Sigmoid colon (tissue), 7 donors: Measurements from ENCODE around the gene WTIP. TPM values are rescaled to one million over a fixed set of nuclear protein-coding genes. Genes with fewer than 3 reads are reported as not detected.

ENCODE experiments used
- DNase-seq: peaks from one replicate; pipeline ENCODE4 v3.0.0-alpha.2; 2019
- H3K27ac ChIP-seq, 4 donors: fragments of 200-600 bp; sonication (generic); one replicate each; pipeline ENCODE4 v1.5.1; 2016 to 2019; ENCODE audit warnings: mild to moderate bottlenecking in 1 of 4
- H3K27me3 ChIP-seq, 3 donors: fragments of 200-600 bp; sonication (generic); one replicate each; pipeline ENCODE4 v1.5.1; 2019; ENCODE audit warnings: mild to moderate bottlenecking in 1 of 3
- H3K36me3 ChIP-seq, 4 donors: fragments of 200-600 bp; sonication (generic); one replicate each; pipeline ENCODE4 v1.5.1; 2016 to 2019
- H3K4me1 ChIP-seq, 4 donors: fragments of 200-600 bp; sonication (generic); one replicate each; pipeline ENCODE4 v1.5.1; 2017 to 2019
- H3K4me3 ChIP-seq, 4 donors: fragments of 200-600 bp; sonication (generic); one replicate each; pipeline ENCODE4 v1.5.1; 2017 to 2019; ENCODE audit warnings: mild to moderate bottlenecking in 2 of 4, moderate library complexity in 1 of 4
- H3K9me3 ChIP-seq, 4 donors: fragments of 200-600 bp in 3 of 4; sonication (generic) in 3 of 4; one replicate each; pipeline versions ENCODE4 v1.5.1 to v1.6.1; 2013 to 2019
- CTCF ChIP-seq, 4 experiments: fragments of 450-650 bp in 3 of 4; fragments of 200-600 bp in 1 of 4; IDR thresholded peaks; one replicate each; pipeline ENCODE4 v1.5.1; 2016 to 2019; ENCODE audit warnings: antibody characterized with exemption in 4 of 4, mild to moderate bottlenecking in 3 of 4, moderate library complexity in 2 of 4
- EP300 ChIP-seq, 4 donors: sonication (generic); formaldehyde crosslinking; IDR thresholded peaks; one replicate each; pipeline ENCODE4 v1.6.1; 2017; ENCODE audit warnings: antibody characterized with exemption in 4 of 4
- POLR2A ChIP-seq, 2 donors: fragments of 450-650 bp; IDR thresholded peaks; one replicate each; pipeline ENCODE4 v1.6.1; 2016; ENCODE audit warnings: antibody characterized with exemption in 2 of 2, mild to moderate bottlenecking in 2 of 2, moderate library complexity in 2 of 2
- POLR2AphosphoS5 ChIP-seq, 4 donors: sonication (generic); formaldehyde crosslinking; IDR thresholded peaks; one replicate each; pipeline ENCODE4 v1.6.1; 2017; ENCODE audit warnings: antibody characterized with exemption in 4 of 4
- WGBS, 2 donors: extraction: QIAGEN DNeasy Blood & Tissue Kit; methylation state at CpG; one replicate each; pipeline ENCODE4 v1.1.7; 2013; 5-methylcytosine and 5-hydroxymethylcytosine counted together
- intact Hi-C: fragments of 100-400 bp; cut with DNase I; formaldehyde crosslinking; loops from one replicate; pipeline ENCODE4 v1.15.1; 2023
- polyA plus RNA-seq, 3 donors: library from polyadenylated mRNA; stranded (reverse); fragments of 200-250 nt; gene quantifications; one replicate each; pipeline ENCODE4 v1.2.3, GENCODE V29; 2013
- total RNA-seq, 4 donors: library from RNA; depleted of rRNA; stranded (reverse); fragments of >200 nt; gene quantifications; one replicate each; pipeline ENCODE4 v1.1.0, GENCODE V29; 2016
- donor health status: healthy with polysubstance abuse.
- donor health status: Bipolar disorder and iron deficiency.
- donor health status: healthy.

WTIP gene
- total and polyA plus RNA-seq, 7 donors = 2.2 to 20.5 (median 3.3) TPM

GRCh38 chr19:34534206-34534605, 52.6 kb downstream of the WTIP start:
- no peak for DNase-seq
- H3K36me3 ChIP-seq = no peaks in the 10 kb centered on the region
- H3K9me3 ChIP-seq = no peaks in the 10 kb centered on the region
- H3K4me3 ChIP-seq = no peak overlapping the region
- no peaks in the 10 kb centered on the region for H3K27me3 ChIP-seq
- intact Hi-C loops = no loop called here
- TF ChIP-seq POLR2AphosphoS5 (IDR thresholded peaks at IDR 0.05) = no peak
- TF ChIP-seq POLR2A (IDR thresholded peaks at IDR 0.05) = no peak
- no peak for TF ChIP-seq CTCF (IDR thresholded peaks at IDR 0.05)
- no peak for TF ChIP-seq EP300 (IDR thresholded peaks at IDR 0.05)
- no peaks in the 10 kb centered on the region for H3K4me1 ChIP-seq
- H3K27ac ChIP-seq = no peak overlapping the region

GRCh38 chr19:34539396-34539795, 57.8 kb downstream of the WTIP start:
- 45 to 68% methylated on average over 2 of the region's 2 CpGs for WGBS, 2 donors
- TF ChIP-seq POLR2AphosphoS5 (IDR thresholded peaks at IDR 0.05) (no peak), POLR2A (IDR thresholded peaks at IDR 0.05) (no peak), EP300 (IDR thresholded peaks at IDR 0.05) (no peak), CTCF (IDR thresholded peaks at IDR 0.05) (no peak)
- no peaks in the 10 kb centered on the region for H3K4me1 ChIP-seq
- intact Hi-C loops = no loop called here
- no peak overlapping the region for H3K27ac ChIP-seq
- no peaks in the 10 kb centered on the region for H3K27me3 ChIP-seq
- no peak overlapping the region for H3K4me3 ChIP-seq
- no peaks in the 10 kb centered on the region for H3K36me3 ChIP-seq
- no peak for DNase-seq
- no peaks in the 10 kb centered on the region for H3K9me3 ChIP-seq

DNA sequence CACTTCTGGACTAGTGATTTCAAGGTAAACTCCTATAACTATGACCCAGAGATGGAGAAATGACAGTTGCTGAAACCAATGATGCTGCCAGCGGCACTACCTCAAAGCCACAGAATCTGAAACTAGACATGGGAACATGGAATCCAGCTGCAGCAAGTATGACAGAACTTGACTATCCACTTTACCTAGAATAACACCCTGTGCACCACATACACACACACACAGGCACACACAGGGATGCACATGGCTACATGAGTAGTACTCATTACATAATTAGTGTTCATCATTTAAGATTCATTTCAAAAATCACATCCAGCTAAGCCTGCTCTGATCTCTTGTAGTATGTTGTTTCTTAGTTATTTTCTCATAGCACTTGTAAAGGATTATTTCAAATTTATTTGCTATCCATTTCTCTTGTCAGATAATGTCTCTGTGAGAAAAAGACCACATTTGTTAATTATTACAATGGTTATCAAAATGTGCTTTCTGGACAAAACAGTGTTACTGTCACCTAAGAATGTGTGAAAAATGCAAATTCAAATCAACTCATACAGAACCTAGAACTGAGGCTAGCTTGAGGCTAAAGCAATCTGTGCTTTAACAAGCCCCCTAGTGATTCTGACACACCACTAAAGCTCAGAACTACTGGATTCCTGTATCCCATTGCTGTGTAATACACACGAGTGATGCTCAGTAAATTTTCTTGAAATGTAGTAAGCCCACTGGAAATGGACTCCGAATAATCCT, 59.4 kb downstream of the WTIP start:
- H3K36me3 ChIP-seq = no peaks in the 10 kb centered on the region
- DNase-seq = no peak
- WGBS, 2 donors = 77 to 82% methylated on average over 3 of the region's 3 CpGs
- intact Hi-C loops = no loop called here
- no peaks in the 10 kb centered on the region for H3K9me3 ChIP-seq
- H3K4me1 ChIP-seq = no peaks in the 10 kb centered on the region
- no peaks in the 10 kb centered on the region for H3K27me3 ChIP-seq
- H3K27ac ChIP-seq = no peak overlapping the region
- no peak for TF ChIP-seq POLR2A (IDR thresholded peaks at IDR 0.05)
- TF ChIP-seq CTCF (IDR thresholded peaks at IDR 0.05) = no peak
- no peak for TF ChIP-seq EP300 (IDR thresholded peaks at IDR 0.05)
- TF ChIP-seq POLR2AphosphoS5 (IDR thresholded peaks at IDR 0.05) = no peak
- H3K4me3 ChIP-seq = no peak overlapping the region

GRCh38 chr19:34549833-34550232, 68.3 kb downstream of the WTIP start:
- WGBS, 2 donors = 69 to 80% methylated on average over 2 of the region's 2 CpGs
- H3K27me3 ChIP-seq = peaks cover 0 to 2% (median 0%) of the 10 kb centered on the region in 3 donors
- no peak for TF ChIP-seq CTCF (IDR thresholded peaks at IDR 0.05)
- TF ChIP-seq POLR2A (IDR thresholded peaks at IDR 0.05) = no peak
- TF ChIP-seq EP300 (IDR thresholded peaks at IDR 0.05) = no peak
- no peak for TF ChIP-seq POLR2AphosphoS5 (IDR thresholded peaks at IDR 0.05)
- no peak overlapping the region for H3K27ac ChIP-seq
- no peak for DNase-seq
- no peak overlapping the region for H3K4me3 ChIP-seq
- intact Hi-C loops = no loop called here
- H3K36me3 ChIP-seq = no peaks in the 10 kb centered on the region
- H3K9me3 ChIP-seq = peaks cover 0 to 9% (median 3%) of the 10 kb centered on the region in 4 donors
- H3K4me1 ChIP-seq = no peaks in the 10 kb centered on the region

DNA sequence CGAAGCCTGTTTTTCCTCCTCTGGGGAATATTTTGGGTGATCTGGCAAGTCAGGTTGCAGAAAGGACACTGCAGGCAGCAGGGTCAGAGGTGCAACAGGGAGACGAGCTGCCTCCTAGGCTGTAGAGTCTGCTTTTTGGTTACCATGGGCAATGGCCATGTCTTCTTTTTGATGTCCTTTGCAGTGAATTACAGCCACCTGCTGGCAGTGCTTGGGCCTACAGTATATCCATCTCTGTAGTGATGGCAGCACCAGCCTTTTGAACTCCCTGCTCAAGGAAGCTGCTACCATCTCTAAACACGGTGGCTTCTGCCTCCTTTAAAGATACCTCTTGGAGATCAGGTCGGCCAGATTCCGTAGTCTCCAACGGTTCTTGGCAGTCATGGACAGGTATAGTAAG, 73.9 kb downstream of the WTIP start:
- Histone ChIP-seq H3K27me3 (peaks cover 0 to 7% (median 0%) of the 10 kb centered on the region in 3 donors), H3K9me3 (peaks cover 0 to 4% (median 0%) of the 10 kb centered on the region in 4 donors), H3K36me3 (no peaks in the 10 kb centered on the region), H3K27ac (no peak overlapping the region), H3K4me3 (no peak overlapping the region), H3K4me1 (no peaks in the 10 kb centered on the region)
- 72% methylated on average over 6 of the region's 6 CpGs for WGBS, 2 donors
- no peak for DNase-seq
- intact Hi-C loops = no loop called here
- TF ChIP-seq POLR2A (IDR thresholded peaks at IDR 0.05) = no peak
- TF ChIP-seq CTCF (IDR thresholded peaks at IDR 0.05) = no peak
- no peak for TF ChIP-seq EP300 (IDR thresholded peaks at IDR 0.05)
- no peak for TF ChIP-seq POLR2AphosphoS5 (IDR thresholded peaks at IDR 0.05)
